Cardiac muscle cell (in vitro differentiated cells and primary cell): ENCODE results near the gene TERF2IP. TPM values are rescaled to one million over a fixed set of nuclear protein-coding genes. Genes with fewer than 3 reads are reported as not detected.

Experiments
- DNase-seq, 2 donors: peaks; one replicate each; pipeline versions ENCODE4 v3.0.0 to v3.0.0-alpha.2; 2010 to 2017; ENCODE audit warnings: low read depth in 1 of 2, low spot score in 1 of 2
- H3K27ac ChIP-seq: fragments of 200-600 bp; sonication (generic); 2 replicates; pipeline ENCODE4 v1.5.1; 2016
- H3K27me3 ChIP-seq: fragments of 200-600 bp; sonication (generic); 2 replicates; pipeline ENCODE4 v1.6.0; 2016; ENCODE audit warnings: control low read depth
- H3K36me3 ChIP-seq: fragments of 200-600 bp; sonication (generic); 2 replicates; pipeline ENCODE4 v1.5.1; 2016; ENCODE audit warnings: control low read depth
- H3K4me1 ChIP-seq: fragments of 200-600 bp; sonication (generic); 2 replicates; pipeline ENCODE4 v1.8.1; 2017; ENCODE audit warnings: low read depth, mild to moderate bottlenecking, mixed run types
- H3K4me3 ChIP-seq: fragments of 200-600 bp; sonication (generic); 2 replicates; pipeline ENCODE4 v1.5.1; 2016; ENCODE audit warnings: mild to moderate bottlenecking
- H3K9me3 ChIP-seq: fragments of 200-600 bp; sonication (generic); 2 replicates; pipeline ENCODE4 v1.5.1; 2017; ENCODE audit warnings: low read depth, mild to moderate bottlenecking, control low read depth
- CTCF ChIP-seq: IDR thresholded peaks from 2 replicates; pipeline ENCODE4 v1.5.1; 2012; ENCODE audit warnings: low read depth, mild to moderate bottlenecking, low read length
- polyA plus RNA-seq: library from polyadenylated mRNA; unstranded; fragments of >200 nt; fragmentation: Nextera tagmentation; extraction: Ambion mirVana; gene quantifications from 2 replicates; pipeline ENCODE4 v1.2.1, GENCODE V29; 2016
- total RNA-seq: library from RNA; depleted of rRNA; stranded (reverse); fragments of >200 nt; gene quantifications from 2 replicates; pipeline ENCODE4 v1.2.3, GENCODE V29; 2016

TERF2IP gene
- total and polyA plus RNA-seq, 2 experiments from 2014 or later, result 66.6 to 79.8 TPM

GRCh38 chr16:75640598-75640997 is 7.0 kb upstream of the TERF2IP start:
- no peak for DNase-seq
- no peak for TF ChIP-seq CTCF
- no peaks in the 10 kb centered on the region for H3K4me1 ChIP-seq
- no peaks in the 10 kb centered on the region for H3K9me3 ChIP-seq
- H3K27me3 ChIP-seq, result no peaks in the 10 kb centered on the region
- no peak overlapping the region for H3K4me3 ChIP-seq
- peaks cover 41% of the 10 kb centered on the region for H3K36me3 ChIP-seq
- no peak overlapping the region for H3K27ac ChIP-seq

- no peak for DNase-seq
- Histone ChIP-seq H3K27me3 (no peaks in the 10 kb centered on the region), H3K27ac (no peak overlapping the region), H3K4me3 (no peak overlapping the region), H3K9me3 (no peaks in the 10 kb centered on the region), H3K4me1 (peaks cover 4% of the 10 kb centered on the region), H3K36me3 (peaks cover 32% of the 10 kb centered on the region)
- no peak for TF ChIP-seq CTCF
Measured at GRCh38 chr16:75644240-75645012, 3.1 kb upstream of the TERF2IP start.

- peaks cover 12% of the 10 kb centered on the region for H3K36me3 ChIP-seq
- no peaks in the 10 kb centered on the region for H3K27me3 ChIP-seq
- H3K27ac ChIP-seq, result peak overlapping the region; percentile 85
- no peak for DNase-seq
- H3K4me1 ChIP-seq, result peaks cover 17% of the 10 kb centered on the region
- no peak for TF ChIP-seq CTCF
- H3K4me3 ChIP-seq, result peak overlapping the region; percentile 61
- H3K9me3 ChIP-seq, result no peaks in the 10 kb centered on the region
Measured at GRCh38 chr16:75647112-75647491, 471 bp upstream of the TERF2IP start.

GRCh38 chr16:75648265-75649076 is 898 bp downstream of the TERF2IP start:
- peak; percentile 74 to 85 for DNase-seq
- Histone ChIP-seq H3K9me3 (no peaks in the 10 kb centered on the region), H3K27ac (peak overlapping the region; percentile 85), H3K36me3 (peaks cover 12% of the 10 kb centered on the region), H3K27me3 (no peaks in the 10 kb centered on the region), H3K4me1 (peaks cover 17% of the 10 kb centered on the region), H3K4me3 (peak overlapping the region; percentile 61)
- TF ChIP-seq CTCF, result no peak

- no peak for TF ChIP-seq CTCF
- peaks cover 12% of the 10 kb centered on the region for H3K4me1 ChIP-seq
- no peak overlapping the region for H3K4me3 ChIP-seq
- DNase-seq, result no peak
- H3K27ac ChIP-seq, result no peak overlapping the region
- H3K9me3 ChIP-seq, result no peaks in the 10 kb centered on the region
- H3K36me3 ChIP-seq, result peaks cover 43% of the 10 kb centered on the region
- no peaks in the 10 kb centered on the region for H3K27me3 ChIP-seq
Measured at GRCh38 chr16:75653922-75654321, 6.3 kb downstream of the TERF2IP start.
